ENCODE data around the gene SARNP.

DNA sequence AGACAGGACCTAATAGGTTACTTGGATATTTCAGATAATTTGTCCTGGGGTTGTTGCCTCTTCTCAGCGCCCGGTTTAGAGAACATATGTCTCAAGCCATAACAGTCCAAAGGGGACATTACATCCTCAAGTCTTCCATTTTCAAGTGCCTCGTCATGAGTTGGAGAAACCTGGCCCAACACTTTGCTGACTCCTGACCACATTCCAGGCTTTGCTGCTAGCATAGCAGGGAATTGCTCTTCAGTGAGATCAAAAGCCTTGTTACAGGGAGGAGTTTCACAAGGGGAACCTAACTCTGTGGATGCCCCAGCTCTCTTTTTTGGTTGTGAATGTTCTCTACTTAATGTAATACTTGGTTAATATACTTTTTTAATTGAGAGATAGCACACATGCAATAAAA lies 33.4 kb upstream of the SARNP start:
- TF ChIP-seq, protein P1, sequence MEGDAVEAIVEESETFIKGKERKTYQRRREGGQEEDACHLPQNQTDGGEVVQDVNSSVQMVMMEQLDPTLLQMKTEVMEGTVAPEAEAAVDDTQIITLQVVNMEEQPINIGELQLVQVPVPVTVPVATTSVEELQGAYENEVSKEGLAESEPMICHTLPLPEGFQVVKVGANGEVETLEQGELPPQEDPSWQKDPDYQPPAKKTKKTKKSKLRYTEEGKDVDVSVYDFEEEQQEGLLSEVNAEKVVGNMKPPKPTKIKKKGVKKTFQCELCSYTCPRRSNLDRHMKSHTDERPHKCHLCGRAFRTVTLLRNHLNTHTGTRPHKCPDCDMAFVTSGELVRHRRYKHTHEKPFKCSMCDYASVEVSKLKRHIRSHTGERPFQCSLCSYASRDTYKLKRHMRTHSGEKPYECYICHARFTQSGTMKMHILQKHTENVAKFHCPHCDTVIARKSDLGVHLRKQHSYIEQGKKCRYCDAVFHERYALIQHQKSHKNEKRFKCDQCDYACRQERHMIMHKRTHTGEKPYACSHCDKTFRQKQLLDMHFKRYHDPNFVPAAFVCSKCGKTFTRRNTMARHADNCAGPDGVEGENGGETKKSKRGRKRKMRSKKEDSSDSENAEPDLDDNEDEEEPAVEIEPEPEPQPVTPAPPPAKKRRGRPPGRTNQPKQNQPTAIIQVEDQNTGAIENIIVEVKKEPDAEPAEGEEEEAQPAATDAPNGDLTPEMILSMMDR (IDR thresholded peaks at IDR 0.05 in 2 of 3, conservative IDR thresholded peaks at IDR 0.05 in 1 of 3; ENCODE audit: control insufficient read depth in 2 of 3, extremely low read depth in 1 of 3, insufficient read depth in 1 of 3, low read depth in 3 of 3, low read length in 3 of 3) = no peak
- TF ChIP-seq RAD21 (IDR thresholded peaks at IDR 0.05; ENCODE audit: insufficient read depth, low read depth, low read length) (no peak), POLR2A (IDR thresholded peaks at IDR 0.05; ENCODE audit: low read depth, low read length) (no peak), BHLHE40 (IDR thresholded peaks at IDR 0.05; ENCODE audit: borderline replicate concordance in 1 of 2, low read depth in 2 of 2, low read length in 1 of 2) (no peak), HDAC2 (IDR thresholded peaks at IDR 0.05) (no peak), YY1 (IDR thresholded peaks at IDR 0.05; ENCODE audit: low read depth, low read length) (no peak), JUND (IDR thresholded peaks at IDR 0.05; ENCODE audit: low read depth, low read length) (no peak)

Measured in GM12878 (cell line).